A549 (cell line): ENCODE results near the gene ARMH3. TPM values are rescaled to one million over a fixed set of nuclear protein-coding genes. Genes with fewer than 3 reads are reported as not detected.

Experiments used
- ATAC-seq, 2 experiments: fragments of 200-7000 bp in 1 of 2; fragments of >200 bp in 1 of 2; cut with Nextera tagmentation in 1 of 2; cut with Tn5 transposase in 1 of 2; 3 replicates each; pipeline versions ENCODE4 v1.8.0 to v1.9.1; 2018 to 2020; ENCODE audit warnings: mild to moderate bottlenecking in 1 of 2, moderate library complexity in 1 of 2
- CTCF ChIA-PET: fragments of 300-600 bp; sonication (Branson Sonifier 250); formaldehyde crosslinking; extraction: SDS; loops from one replicate; lab custom pipeline; 2021; ENCODE audit warnings: antibody characterized with exemption, inconsistent platforms; lab: Yijun Ruan, JAX
- POLR2A ChIA-PET: fragments of 350-600 bp; formaldehyde crosslinking; extraction: SDS; loops from one replicate; lab custom pipeline; 2021; ENCODE audit warnings: antibody characterized with exemption, inconsistent platforms; lab: Yijun Ruan, JAX
- DNase-seq, 2 experiments: peaks; one replicate each; pipeline versions ENCODE4 v3.0.0 to v3.0.0-alpha.2; 2011 to 2016; ENCODE audit warnings: low read depth in 1 of 2, low spot score in 1 of 2
- FAIRE-seq: peaks from 2 replicates; lab custom pipeline; 2011; peaks lifted over from hg19 to GRCh38; lab: Jason Lieb, UNC
- H3K27ac ChIP-seq, 2 experiments: fragments of >200 bp; sonication (Bioruptor Twin); formaldehyde crosslinking; 3 replicates each; pipeline ENCODE4 v1.5.1; 2016 to 2017
- H3K4me1 ChIP-seq: fragments of >200 bp; sonication (Bioruptor Twin); formaldehyde crosslinking; 3 replicates; pipeline ENCODE4 v1.6.1; 2016
- H3K4me2 ChIP-seq: fragments of >200 bp; sonication (Bioruptor Twin); formaldehyde crosslinking; 3 replicates; pipeline ENCODE4 v1.6.1; 2016
- H3K4me3 ChIP-seq: fragments of >200 bp; sonication (Bioruptor Twin); formaldehyde crosslinking; 3 replicates; pipeline ENCODE4 v1.5.1; 2016
- H3K9me3 ChIP-seq: fragments of >200 bp; sonication (Bioruptor Twin); formaldehyde crosslinking; 3 replicates; pipeline ENCODE4 v1.6.1; 2016
- CEBPB ChIP-seq, 2 experiments: fragments of >200 bp in 1 of 2; sonication (Bioruptor Twin) in 1 of 2; formaldehyde crosslinking in 1 of 2; IDR thresholded peaks; 2 replicates each; pipeline ENCODE4 v1.6.1; 2012 to 2016
- CHD2 ChIP-seq: fragments of 150-350 bp; IDR thresholded peaks from 2 replicates; pipeline ENCODE4 v1.6.1; 2014; ENCODE audit warnings: low read length; ENCODE audit not compliant: partially characterized antibody
- CTCF ChIP-seq: fragments of >200 bp; sonication (Bioruptor Twin); formaldehyde crosslinking; IDR thresholded peaks from 3 replicates; pipeline ENCODE4 v1.5.1; 2016
- E2F6 ChIP-seq: IDR thresholded peaks from 2 replicates; pipeline ENCODE4 v1.6.1; 2012; ENCODE audit warnings: low read depth, borderline replicate concordance
- EHMT2 ChIP-seq: fragments of 200-600 bp; sonication (generic); IDR thresholded peaks from 2 replicates; pipeline ENCODE4 v1.6.1; 2016; ENCODE audit warnings: antibody characterized with exemption, low read depth, mild to moderate bottlenecking, moderate library complexity
- EP300 ChIP-seq, 2 experiments: fragments of >200 bp; sonication (Bioruptor Twin); formaldehyde crosslinking; IDR thresholded peaks; 2 replicates in 1 of 2; 3 replicates in 1 of 2; pipeline ENCODE4 v1.6.1; 2016 to 2017
- ESRRA ChIP-seq: fragments of 150-350 bp; IDR thresholded peaks from 2 replicates; pipeline ENCODE4 v1.6.1; 2014; ENCODE audit warnings: mild to moderate bottlenecking, low read length, borderline replicate concordance
- FOSL2 ChIP-seq, 2 experiments: fragments of 450-650 bp in 1 of 2; fragments of >200 bp in 1 of 2; sonication (Bioruptor Twin) in 1 of 2; formaldehyde crosslinking; IDR thresholded peaks; 2 replicates each; pipeline versions ENCODE4 v1.5.0 to v1.6.1; 2016 to 2020; ENCODE audit warnings: mild to moderate bottlenecking in 1 of 2, moderate library complexity in 1 of 2
- FOXS1 ChIP-seq: fragments of 250-450 bp; sonication (Bioruptor Pico); IDR thresholded peaks from 2 replicates; pipeline ENCODE4 v1.5.0; 2020; ENCODE audit warnings: mild to moderate bottlenecking, moderate library complexity
- HDAC2 ChIP-seq: fragments of 200-600 bp; sonication (generic); IDR thresholded peaks from 2 replicates; pipeline ENCODE4 v1.6.1; 2016
- HOXB13 ChIP-seq: fragments of 250-450 bp; sonication (Bioruptor Pico); IDR thresholded peaks from 2 replicates; pipeline ENCODE4 v1.5.0; 2020; ENCODE audit warnings: low read depth, mild to moderate bottlenecking, moderate library complexity
- HOXB5 ChIP-seq: fragments of 250-450 bp; sonication (Bioruptor Pico); IDR thresholded peaks from 2 replicates; pipeline ENCODE4 v1.5.0; 2020; ENCODE audit warnings: mild to moderate bottlenecking, moderate library complexity
- JUN ChIP-seq, 2 experiments: fragments of >200 bp; sonication (Bioruptor Twin); formaldehyde crosslinking; IDR thresholded peaks; 2 replicates in 1 of 2; 3 replicates in 1 of 2; pipeline ENCODE4 v1.6.1; 2016 to 2017
- KDM5A ChIP-seq: fragments of 200-600 bp; sonication (generic); IDR thresholded peaks from 2 replicates; pipeline ENCODE4 v1.6.1; 2016; ENCODE audit warnings: antibody characterized with exemption, mild to moderate bottlenecking
- MAFK ChIP-seq: fragments of 450-650 bp; IDR thresholded peaks from 2 replicates; pipeline ENCODE4 v1.6.1; 2014; ENCODE audit not compliant: partially characterized antibody
- MAZ ChIP-seq: fragments of 150-350 bp; IDR thresholded peaks from 2 replicates; pipeline ENCODE4 v1.6.1; 2014; ENCODE audit warnings: antibody characterized with exemption, low read depth, low read length, borderline replicate concordance
- NFE2L2 ChIP-seq: fragments of 150-350 bp; conservative IDR thresholded peaks from 2 replicates; pipeline ENCODE4 v1.6.1; 2014; ENCODE audit warnings: low read length
- NPAS2 ChIP-seq: fragments of 250-450 bp; sonication (Bioruptor Pico); IDR thresholded peaks from 2 replicates; pipeline ENCODE4 v1.8.0; 2022; ENCODE audit warnings: mild to moderate bottlenecking, moderate library complexity, borderline replicate concordance
- PHF8 ChIP-seq: fragments of 200-600 bp; sonication (generic); IDR thresholded peaks from 2 replicates; pipeline ENCODE4 v1.6.1; 2016; ENCODE audit warnings: low read depth, mild to moderate bottlenecking, antibody characterized with exemption, moderate library complexity, borderline replicate concordance
- POLR2AphosphoS2 ChIP-seq: conservative IDR thresholded peaks from 2 replicates; pipeline ENCODE4 v1.6.1; 2012; ENCODE audit warnings: low read length, improper control_type of control experiment, inconsistent platforms
- RAD21 ChIP-seq, 2 experiments: fragments of >200 bp in 1 of 2; sonication (Bioruptor Twin) in 1 of 2; formaldehyde crosslinking in 1 of 2; IDR thresholded peaks in 1 of 2; conservative IDR thresholded peaks in 1 of 2; 2 replicates in 1 of 2; 3 replicates in 1 of 2; pipeline ENCODE4 v1.6.1; 2012 to 2018; ENCODE audit warnings: inconsistent platforms in 1 of 2
- RFX5 ChIP-seq: fragments of 450-650 bp; IDR thresholded peaks from 2 replicates; pipeline ENCODE4 v1.7.1; 2014; ENCODE audit warnings: antibody characterized with exemption, mild to moderate bottlenecking, moderate library complexity
- SMC3 ChIP-seq: fragments of >200 bp; sonication (Bioruptor Twin); formaldehyde crosslinking; IDR thresholded peaks from 3 replicates; pipeline ENCODE4 v1.6.1; 2018; ENCODE audit warnings: inconsistent platforms
- TP53 ChIP-seq: fragments of 250-450 bp; sonication (Bioruptor Pico); IDR thresholded peaks from 2 replicates; pipeline ENCODE4 v1.5.0; 2021; ENCODE audit warnings: mild to moderate bottlenecking, moderate library complexity
- ZFP36 ChIP-seq: fragments of 450-650 bp; IDR thresholded peaks from 2 replicates; pipeline ENCODE4 v1.6.1; 2014; ENCODE audit warnings: borderline replicate concordance; ENCODE audit not compliant: partially characterized antibody
- ZSCAN20 ChIP-seq: fragments of 250-450 bp; sonication (Bioruptor Pico); IDR thresholded peaks from 2 replicates; pipeline ENCODE4 v1.8.0; 2022; ENCODE audit warnings: mild to moderate bottlenecking, moderate library complexity
- WGBS: methylation state at CpG from one replicate; pipeline ENCODE4 v1.1.6; 2017; ENCODE audit errors: missing lambda C conversion rate; 5-methylcytosine and 5-hydroxymethylcytosine counted together
- polyA plus RNA-seq, 4 experiments: library from polyadenylated mRNA; depleted of rRNA in 3 of 4; stranded (reverse); fragments of >200 nt; fragmentation: RNase III in 1 of 4; extraction: RNeasy Plus Mini Kit Qiagen cat#74134 plus additional on column Dnase treatment in 1 of 4; gene quantifications; 2 replicates in 3 of 4; 3 replicates in 1 of 4; pipeline ENCODE4 v1.2.3, GENCODE V29; 2011 to 2017

ARMH3 gene
- polyA plus RNA-seq, 2 of the 4 experiments (the other 2 are of a cell fraction), result 12.7 to 17.3 TPM

GRCh38 chr10:102072673-102073527, 16.9 kb upstream of the ARMH3 start:
- Histone ChIP-seq H3K9me3 (no peaks in the 10 kb centered on the region), H3K27ac (no peak overlapping the region), H3K4me1 (0 out of 3 replicates have a peak, but pooled peaks cover 2% of the 10 kb centered on the region), H3K4me3 (no peak overlapping the region), H3K4me2 (no peak overlapping the region)
- CTCF ChIA-PET, result interaction anchor here (0.5 to 5.6 kb wide), 66 partner anchors 9 to 503 kb away, joined by 3 to 64 read pairs (median 4); partner anchors contain the start of genes ARMH3, GBF1, KCNIP2 and NOLC1
- WGBS, result 74% methylated on average over 4 of the region's 4 CpGs
- FAIRE-seq, result peak; percentile 51
- POLR2A ChIA-PET, result no interaction called here
- peak; percentile 81 to 82 for DNase-seq
- TF ChIP-seq NFE2L2 (no peak), HOXB5 (CRISPR knock-in tag) (no peak), MAZ (no peak), ZSCAN20 (CRISPR knock-in tag) (no peak), POLR2AphosphoS2 (no peak), E2F6 (no peak), EP300 (IDR thresholded peaks at IDR 0.05) (no peak), FOSL2 (IDR thresholded peaks at IDR 0.05) (no peak), FOSL2 (CRISPR knock-in tag; IDR thresholded peaks at IDR 0.05) (no peak), ESRRA (no peak), CHD2 (no peak), RAD21 (conservative IDR thresholded peaks at IDR 0.05 in 1 of 2, IDR thresholded peaks at IDR 0.05 in 1 of 2) (peak; percentile 82 to 86), CEBPB (IDR thresholded peaks at IDR 0.05) (no peak), JUN (IDR thresholded peaks at IDR 0.05) (no peak), TP53 (CRISPR knock-in tag) (no peak), EHMT2 (no peak), NPAS2 (CRISPR knock-in tag) (no peak), CTCF (peak; percentile 89), FOXS1 (no peak), SMC3 (peak; percentile 74), MAFK (peak; percentile 7), PHF8 (no peak)
- peak; percentile 91 to 96 for ATAC-seq

GRCh38 chr10:102069071-102069470, 13.1 kb upstream of the ARMH3 start:
- POLR2A ChIA-PET, result interaction anchor here (1.1 kb wide), 1 partner anchor 13 kb away, joined by 4 read pairs; the partner anchor contains the start of gene ARMH3
- CTCF ChIA-PET, result interaction anchor here (1.1 to 3.4 kb wide), 8 partner anchors 12 to 466 kb away, joined by 3 to 11 read pairs (median 4); no protein-coding TSS in a partner anchor
- no peaks in the 10 kb centered on the region for H3K9me3 ChIP-seq
- ATAC-seq, result no peak
- H3K27ac ChIP-seq, result no peak overlapping the region
- H3K4me3 ChIP-seq, result no peak overlapping the region
- FAIRE-seq, result no peak
- peaks cover 20% of the 10 kb centered on the region for H3K4me1 ChIP-seq
- no peak overlapping the region for H3K4me2 ChIP-seq
- TF ChIP-seq HOXB13 (CRISPR knock-in tag) (no peak), KDM5A (no peak), ZFP36 (no peak), HDAC2 (no peak), FOXS1 (no peak), MAFK (no peak), RFX5 (no peak)
- TF ChIP-seq, all 56 proteins: peak for 0
- DNase-seq, result no peak
